NCI-H2227 (cell line): ENCODE results near the gene PON3.

Experiments used
- DNase-seq: peaks from one replicate; lab custom pipeline; 2025; ENCODE audit not compliant: unreplicated experiment; lab: John Stamatoyannopoulos, UW

The PON3 gene

GRCh38 chr7:95342642-95343307 is 53.4 kb downstream of the PON3 start:
- DNase-seq, result no peak

- DNase-seq, result no peak
Observed at GRCh38 chr7:95342029-95342428, 54.1 kb downstream of the PON3 start.

DNA sequence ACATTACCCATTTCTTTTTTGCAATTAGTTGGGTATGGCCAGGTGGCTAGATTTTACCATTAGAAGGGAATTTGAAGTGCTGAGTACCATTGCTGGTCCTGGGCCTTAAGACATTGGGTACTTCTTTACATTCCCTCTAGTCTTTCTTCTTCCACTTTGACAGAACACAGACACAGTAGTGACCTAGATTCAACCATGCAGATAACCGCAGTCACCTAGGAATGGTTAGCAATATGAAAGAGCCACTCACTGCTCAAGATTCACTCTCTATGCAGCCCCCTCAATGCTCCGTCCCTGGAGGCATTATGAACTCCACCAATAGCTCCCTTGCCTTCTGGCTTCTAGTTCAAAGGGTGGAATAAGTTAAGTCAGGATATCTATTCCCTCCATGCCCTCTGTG is 55.7 kb downstream of the PON3 start:
- DNase-seq, result no peak

- DNase-seq, result no peak
Observed at GRCh38 chr7:95338832-95339231, 57.3 kb downstream of the PON3 start.

GRCh38 chr7:95335093-95335492 is 61.1 kb downstream of the PON3 start:
- no peak for DNase-seq

- no peak for DNase-seq
Observed at GRCh38 chr7:95334447-95334846, 61.7 kb downstream of the PON3 start.

DNA sequence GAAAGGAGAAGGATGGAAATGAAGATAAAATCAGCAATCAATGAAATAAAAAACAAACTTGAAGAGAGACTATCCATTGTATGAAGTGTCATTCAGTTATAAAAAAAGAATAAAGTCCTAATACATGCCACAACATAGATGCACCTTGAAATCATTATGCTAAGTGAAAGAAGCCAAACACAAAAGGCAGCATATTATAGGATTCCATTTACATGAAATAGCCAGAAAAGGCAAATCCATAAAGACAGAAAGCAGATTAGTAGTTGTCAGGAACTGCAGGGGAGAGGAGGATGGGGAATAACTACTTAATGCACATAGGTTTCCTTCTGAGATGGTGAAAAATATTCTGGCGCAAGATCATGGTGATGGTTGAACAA is 65.2 kb downstream of the PON3 start:
- no peak for DNase-seq

- no peak for DNase-seq
Observed at GRCh38 chr7:95330204-95330960, 65.8 kb downstream of the PON3 start.

- DNase-seq, result no peak
Observed at GRCh38 chr7:95327356-95327755, 68.8 kb downstream of the PON3 start.

DNA sequence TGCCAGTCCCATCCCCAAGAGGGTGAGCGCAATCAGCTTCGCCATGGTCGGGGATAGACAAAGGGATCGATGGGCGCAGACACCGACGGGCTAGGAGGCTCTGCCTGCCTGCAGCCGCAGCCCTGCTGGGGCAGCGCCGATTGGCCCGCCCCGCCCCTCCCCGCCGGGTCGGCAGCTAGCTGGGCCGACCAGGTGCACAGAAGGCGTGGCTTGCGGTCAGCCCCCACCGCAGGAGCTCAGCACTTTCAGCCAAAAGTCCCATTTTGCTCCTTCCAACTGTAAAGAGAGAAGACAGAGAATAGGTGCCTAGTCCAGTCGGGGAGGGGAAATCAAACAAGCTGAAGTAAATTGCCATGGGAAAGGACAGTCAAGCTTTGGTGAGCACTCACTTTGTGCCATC is 71.7 kb downstream of the PON3 start, which contains the start of gene PON1:
TSS of gene PON1 (minus strand) at position 102 of the 400 bp plus-strand sequence. CDS start at position 45, 57 bp downstream.
- peak; percentile 46 for DNase-seq

GRCh38 chr7:95323410-95324129 is 72.6 kb downstream of the PON3 start:
- DNase-seq, result no peak

GRCh38 chr7:95322854-95323253 is 73.3 kb downstream of the PON3 start:
- DNase-seq, result no peak

DNA sequence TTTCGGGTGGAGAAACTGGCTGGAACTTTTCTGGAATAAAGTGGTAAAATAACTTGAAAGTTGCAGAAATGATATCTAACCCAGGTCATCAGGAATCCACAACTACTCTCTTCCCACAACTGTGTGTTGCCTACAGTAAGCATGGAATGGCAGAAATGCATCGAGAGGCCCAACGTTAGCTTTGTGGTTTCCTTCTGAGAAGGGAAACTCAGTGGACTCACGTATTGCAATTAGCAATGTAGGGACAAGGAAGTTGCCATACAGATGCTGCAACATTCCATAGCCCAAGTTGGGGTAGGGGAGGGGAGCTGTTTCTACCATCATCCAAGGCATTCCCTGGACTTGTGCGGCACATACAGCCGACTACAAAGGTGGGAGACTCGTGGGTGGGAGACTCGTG is 73.8 kb downstream of the PON3 start:
- no peak for DNase-seq

GRCh38 chr7:95321720-95322119 is 74.5 kb downstream of the PON3 start:
- DNase-seq, result no peak

GRCh38 chr7:95320651-95321050 is 75.5 kb downstream of the PON3 start:
- no peak for DNase-seq

DNA sequence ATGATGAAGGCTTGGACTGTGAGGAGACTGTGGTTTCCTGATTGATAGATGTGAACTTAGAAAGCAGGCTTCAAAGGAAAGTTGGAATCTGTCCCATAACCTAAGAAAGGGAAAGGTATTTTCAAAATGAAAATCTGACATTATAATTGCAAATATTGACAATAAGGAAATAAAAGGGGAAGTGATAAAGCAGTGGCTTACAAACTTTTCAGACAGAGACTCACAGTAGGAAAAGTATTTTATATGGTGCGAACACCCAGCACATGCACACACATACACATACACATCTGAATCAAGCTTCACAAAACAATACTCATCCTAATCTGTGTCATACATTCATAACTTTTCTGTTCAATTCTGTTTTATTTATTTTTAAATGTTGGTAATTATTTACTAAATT is 76.6 kb downstream of the PON3 start:
- no peak for DNase-seq

- DNase-seq, result no peak
Observed at GRCh38 chr7:95318501-95319100, 77.6 kb downstream of the PON3 start.

DNA sequence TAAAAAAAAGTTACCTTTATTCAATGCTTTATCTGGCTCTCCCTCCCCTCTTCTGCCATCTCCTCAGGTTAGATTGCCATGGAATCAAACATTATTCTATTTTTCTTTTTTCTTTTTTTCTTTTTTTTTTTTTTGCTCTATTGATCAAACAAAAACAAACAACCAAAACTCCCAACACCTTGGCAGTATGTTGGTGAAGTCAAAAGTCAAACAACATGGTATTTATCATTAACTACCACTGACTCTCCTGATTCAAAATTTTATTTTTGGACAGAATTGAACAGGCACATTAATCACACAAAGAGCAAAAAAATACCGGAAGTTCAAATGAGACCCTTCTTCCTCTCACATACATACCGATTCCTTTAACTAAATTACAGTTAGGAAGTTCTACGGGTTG is 78.2 kb downstream of the PON3 start:
- DNase-seq, result no peak

DNA sequence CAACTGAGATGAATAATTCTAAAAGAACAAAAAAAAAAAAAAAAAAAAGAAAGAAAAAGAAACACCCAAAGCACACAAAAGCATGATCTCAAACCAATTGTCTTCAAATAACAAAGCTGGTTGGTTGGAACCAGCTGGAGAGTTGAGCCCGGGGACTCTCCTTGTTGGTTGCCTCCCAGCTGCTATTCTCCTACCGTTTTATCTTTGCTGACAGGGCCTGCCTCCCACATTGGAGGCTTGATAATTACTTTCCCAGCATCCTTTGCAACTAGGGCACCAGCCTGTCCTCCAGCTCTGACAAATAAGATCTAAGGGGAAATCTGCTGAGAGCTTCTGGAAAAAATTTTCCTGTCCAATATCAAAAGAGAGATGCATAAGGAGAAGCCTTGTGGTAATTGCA is 78.6 kb downstream of the PON3 start:
- DNase-seq, result peak; percentile 46

DNA sequence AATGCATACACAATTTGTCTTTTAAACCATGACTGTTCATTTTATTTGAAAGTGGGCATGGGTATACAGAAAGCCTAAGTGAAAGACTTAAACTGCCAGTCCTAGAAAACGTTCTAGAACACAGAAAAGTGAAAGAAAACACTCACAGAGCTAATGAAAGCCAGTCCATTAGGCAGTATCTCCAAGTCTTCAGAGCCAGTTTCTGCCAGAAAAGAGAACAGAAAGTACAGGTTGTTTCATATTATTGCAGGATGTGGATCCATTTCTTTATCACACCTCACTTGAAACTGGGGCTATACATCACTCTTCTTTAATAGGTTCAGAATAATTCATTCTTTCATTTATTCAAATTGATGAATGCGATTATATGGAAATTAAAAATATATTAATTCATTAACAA is 79.6 kb downstream of the PON3 start:
- DNase-seq, result no peak

GRCh38 chr7:95312561-95312960 is 83.6 kb downstream of the PON3 start:
- no peak for DNase-seq

DNA sequence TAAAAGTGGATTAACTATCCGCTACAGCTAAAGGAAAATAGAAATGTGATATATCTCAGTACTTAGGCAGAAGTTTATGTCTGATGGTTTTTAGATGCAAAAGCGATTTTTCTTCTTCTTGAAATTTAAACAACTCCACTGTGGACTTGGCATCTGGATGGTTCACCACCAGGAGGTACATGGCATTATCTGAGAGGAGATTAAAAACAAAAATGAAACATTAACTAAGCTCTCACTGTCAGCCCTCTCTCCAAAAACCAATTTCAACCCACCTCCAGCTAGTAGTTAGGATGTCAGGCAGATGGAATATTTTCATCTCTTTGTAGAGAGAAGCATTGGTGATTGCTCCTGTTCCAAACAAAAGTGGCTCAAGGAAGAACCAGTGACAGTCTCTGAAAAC is 84.8 kb downstream of the PON3 start:
- no peak for DNase-seq
